Mesothelial cell of epicardium (in vitro differentiated cells): ENCODE results near the gene PTPRN2. TPM values are rescaled to one million over a fixed set of nuclear protein-coding genes. Genes with fewer than 3 reads are reported as not detected.

Experiments used
- DNase-seq, 2 experiments: peaks; one replicate each; pipeline ENCODE4 v3.0.0; 2021; ENCODE audit warnings: low spot score in 2 of 2; ENCODE audit not compliant: unreplicated experiment in 2 of 2
- H3K27ac Mint-ChIP-seq: 2 replicates; pipeline ENCODE4 v1.8.0; 2021; ENCODE audit warnings: mixed read lengths
- H3K27me3 Mint-ChIP-seq: 2 replicates; pipeline ENCODE4 v1.8.0; 2021; ENCODE audit warnings: low read depth, mixed read lengths
- H3K36me3 Mint-ChIP-seq: 2 replicates; pipeline ENCODE4 v1.8.0; 2021; ENCODE audit warnings: mixed read lengths
- H3K4me1 Mint-ChIP-seq: 2 replicates; pipeline ENCODE4 v1.8.0; 2021; ENCODE audit warnings: mixed read lengths
- H3K4me3 Mint-ChIP-seq: 2 replicates; pipeline ENCODE4 v1.8.0; 2021; ENCODE audit warnings: mild to moderate bottlenecking, moderate library complexity, mixed read lengths
- H3K9me3 Mint-ChIP-seq: 2 replicates; pipeline ENCODE4 v1.8.0; 2021; ENCODE audit warnings: mixed read lengths
- CTCF ChIP-seq: fragments of 200-600 bp; sonication (generic); IDR thresholded peaks from one replicate; pipeline ENCODE4 v1.5.0; 2021; ENCODE audit warnings: antibody characterized with exemption; ENCODE audit not compliant: unreplicated experiment
- total RNA-seq: library from RNA; stranded (reverse); gene quantifications from 3 replicates; pipeline ENCODE4 v1.2.1, GENCODE V29; 2021

PTPRN2 gene
- total RNA-seq, 1 donor from 2014 or later: 2.2 TPM

GRCh38 chr7:158316466-158317031 lies 271.1 kb downstream of the PTPRN2 start:
- Mint-ChIP-seq H3K27ac (no peak overlapping the region), H3K27me3 (peaks cover 32% of the 10 kb centered on the region), H3K36me3 (peaks cover 1% of the 10 kb centered on the region), H3K4me1 (no peaks in the 10 kb centered on the region), H3K4me3 (no peak overlapping the region), H3K9me3 (peaks cover 20% of the 10 kb centered on the region)
- no peak for TF ChIP-seq CTCF
- DNase-seq: no peak

DNA sequence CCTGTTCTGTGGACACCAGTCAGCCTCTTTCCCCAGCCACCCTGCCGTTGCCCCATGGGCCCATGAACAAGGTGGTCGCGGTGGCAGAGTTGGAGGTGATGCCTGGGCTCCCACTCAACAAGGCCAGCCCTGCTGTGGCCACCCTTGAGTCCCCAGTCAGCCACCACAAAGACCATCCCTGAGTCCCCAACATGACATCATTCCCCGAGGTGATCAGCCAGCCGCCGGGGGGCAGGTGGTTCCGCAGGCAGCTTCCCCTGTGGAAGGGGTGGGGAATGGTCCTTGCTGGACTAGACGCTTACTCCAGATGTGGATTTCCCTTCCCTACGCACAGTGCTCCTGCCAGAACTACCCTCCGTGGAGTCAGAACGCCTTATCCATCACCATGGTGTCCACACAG lies 271.7 kb downstream of the PTPRN2 start:
- no peak for DNase-seq
- no peak for TF ChIP-seq CTCF
- H3K27ac Mint-ChIP-seq: no peak overlapping the region
- H3K27me3 Mint-ChIP-seq: peaks cover 32% of the 10 kb centered on the region
- peaks cover 20% of the 10 kb centered on the region for H3K9me3 Mint-ChIP-seq
- no peaks in the 10 kb centered on the region for H3K4me1 Mint-ChIP-seq
- peaks cover 2% of the 10 kb centered on the region for H3K36me3 Mint-ChIP-seq
- H3K4me3 Mint-ChIP-seq: no peak overlapping the region

DNA sequence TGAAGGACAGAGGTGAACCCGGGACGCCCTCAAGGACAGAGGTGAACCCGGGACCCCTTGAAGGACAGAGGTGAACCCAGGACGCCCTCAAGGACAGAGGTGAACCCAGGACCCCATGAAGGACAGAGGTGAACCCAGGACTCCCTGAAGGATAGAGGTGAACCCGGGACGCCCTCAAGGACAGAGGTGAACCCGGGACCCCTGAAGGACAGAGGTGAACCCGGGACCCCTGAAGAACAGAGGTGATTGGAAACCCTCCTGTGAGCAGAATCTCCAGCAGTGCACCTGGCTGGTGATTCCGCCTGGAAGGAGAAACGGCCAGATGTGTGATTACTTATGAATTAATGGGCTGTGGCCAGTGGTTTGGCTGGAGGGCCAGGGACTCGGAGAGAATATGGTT lies 272.3 kb downstream of the PTPRN2 start:
- H3K4me1 Mint-ChIP-seq: no peaks in the 10 kb centered on the region
- TF ChIP-seq CTCF: no peak
- peaks cover 20% of the 10 kb centered on the region for H3K9me3 Mint-ChIP-seq
- H3K36me3 Mint-ChIP-seq: peaks cover 2% of the 10 kb centered on the region
- H3K27me3 Mint-ChIP-seq: peaks cover 29% of the 10 kb centered on the region
- no peak overlapping the region for H3K4me3 Mint-ChIP-seq
- DNase-seq: no peak
- no peak overlapping the region for H3K27ac Mint-ChIP-seq

DNA sequence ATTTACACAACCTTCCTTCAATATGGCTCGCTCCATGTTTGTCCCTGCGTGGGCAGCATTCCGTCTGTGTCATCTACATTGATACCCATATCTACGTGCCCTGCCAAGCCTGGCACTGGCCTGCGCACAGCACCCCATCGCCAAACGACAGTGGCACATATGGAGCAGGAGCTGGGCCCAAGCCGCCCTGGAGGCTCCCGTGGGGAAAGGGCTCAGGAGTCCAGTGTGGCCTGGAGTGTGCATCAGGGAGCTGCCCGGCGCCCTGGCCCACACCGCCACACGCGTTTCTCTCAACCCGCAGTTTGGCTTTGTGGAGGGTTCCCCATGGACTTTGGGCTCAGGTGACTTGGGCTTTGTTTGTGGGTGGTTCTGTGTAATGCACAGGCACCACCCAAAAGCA lies 273.2 kb downstream of the PTPRN2 start:
- Mint-ChIP-seq H3K4me3 (no peak overlapping the region), H3K9me3 (peaks cover 29% of the 10 kb centered on the region), H3K27me3 (peaks cover 24% of the 10 kb centered on the region), H3K36me3 (peaks cover 2% of the 10 kb centered on the region), H3K27ac (no peak overlapping the region), H3K4me1 (no peaks in the 10 kb centered on the region)
- no peak for DNase-seq
- TF ChIP-seq CTCF: no peak

DNA sequence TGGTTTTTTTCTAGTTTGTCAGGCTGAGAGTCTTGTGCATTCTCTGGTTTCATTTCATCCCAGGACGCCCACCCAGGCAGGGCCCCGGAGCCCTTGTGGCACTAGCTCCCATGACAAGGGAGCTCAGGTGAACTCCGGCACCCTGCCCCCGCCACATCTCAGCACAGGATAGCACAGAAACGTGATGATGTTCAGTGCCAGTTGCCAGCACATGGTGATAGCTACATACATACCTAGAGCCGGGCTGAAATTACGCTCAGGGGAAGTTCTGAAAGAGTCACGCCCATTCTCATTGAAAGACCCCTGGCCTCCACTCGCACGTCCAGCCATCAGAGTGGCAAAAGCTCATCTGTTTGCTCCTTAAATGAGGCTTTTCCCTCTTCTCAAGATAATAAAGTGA lies 273.7 kb downstream of the PTPRN2 start:
- Mint-ChIP-seq H3K27ac (no peak overlapping the region), H3K27me3 (peaks cover 24% of the 10 kb centered on the region), H3K9me3 (peaks cover 34% of the 10 kb centered on the region), H3K4me3 (no peak overlapping the region), H3K4me1 (no peaks in the 10 kb centered on the region), H3K36me3 (peaks cover 2% of the 10 kb centered on the region)
- no peak for DNase-seq
- TF ChIP-seq CTCF: no peak

GRCh38 chr7:158312789-158313188 lies 274.8 kb downstream of the PTPRN2 start:
- Mint-ChIP-seq H3K4me3 (no peak overlapping the region), H3K4me1 (no peaks in the 10 kb centered on the region), H3K27ac (no peak overlapping the region), H3K27me3 (peaks cover 17% of the 10 kb centered on the region), H3K36me3 (peaks cover 4% of the 10 kb centered on the region), H3K9me3 (peaks cover 40% of the 10 kb centered on the region)
- no peak for DNase-seq
- TF ChIP-seq CTCF: no peak
